ENCODE results near the gene NDUFS8. TPM values are rescaled to one million over a fixed set of nuclear protein-coding genes. Genes with fewer than 3 reads are reported as not detected.

The NDUFS8 gene
- polyA plus RNA-seq, 3 donors, result 62.9 to 141 (median 114) TPM

DNA sequence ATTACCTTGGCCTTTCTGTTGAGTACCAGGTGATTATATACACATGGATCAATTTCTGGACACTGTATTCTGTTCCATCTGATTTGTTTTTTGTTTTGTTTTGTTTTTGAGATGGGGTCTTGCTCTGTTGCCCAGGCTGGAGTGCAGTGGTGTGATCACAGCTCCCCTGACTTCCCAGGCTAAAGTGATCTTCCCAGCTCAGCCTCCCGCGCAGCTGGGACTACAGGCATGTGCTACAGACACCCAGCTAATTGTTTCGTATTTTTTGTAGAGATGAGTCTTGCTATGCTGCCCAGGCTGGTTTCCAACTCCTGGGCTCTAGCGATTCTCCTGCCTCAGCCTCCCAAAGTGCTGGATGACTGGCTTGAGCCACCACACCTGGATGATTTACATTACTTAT, 27.3 kb downstream of the NDUFS8 start:
- Histone ChIP-seq H3K27ac (ENCODE audit: low read depth in 1 of 2, low read length in 2 of 2) (no peak overlapping the region), H3K9ac (ENCODE audit: insufficient read depth, low read length, poor library complexity, severe bottlenecking) (no peak overlapping the region), H3K79me2 (ENCODE audit: insufficient read depth, low read length) (no peaks in the 10 kb centered on the region), H3K4me3 (replicated peaks in 1 of 3; ENCODE audit: low read depth in 2 of 3, low read length in 3 of 3) (no peak overlapping the region), H3K4me1 (ENCODE audit: control insufficient read depth in 1 of 2, insufficient read depth in 2 of 2, low read length in 2 of 2) (no peaks in the 10 kb centered on the region), H4K20me1 (ENCODE audit: insufficient read depth, low read length) (peaks cover 16% of the 10 kb centered on the region), H3K36me3 (replicated peaks in 1 of 2; ENCODE audit: control insufficient read depth in 1 of 2, insufficient read depth in 2 of 2, low read length in 2 of 2) (peaks cover 22 to 59% of the 10 kb centered on the region in 2 donors), H3K27me3 (ENCODE audit: control insufficient read depth in 2 of 2, insufficient read depth in 2 of 2, low read length in 2 of 2) (no peaks in the 10 kb centered on the region), H2AFZ (ENCODE audit: insufficient read depth, low read depth, low read length, poor library complexity, severe bottlenecking) (no peak overlapping the region), H3K4me2 (replicated peaks; ENCODE audit: extremely low read depth, low read length, poor library complexity, severe bottlenecking) (no peak overlapping the region), H3K9me3 (replicated peaks in 1 of 2; ENCODE audit: control insufficient read depth in 1 of 2, insufficient read depth in 1 of 2, low read length in 2 of 2) (no peaks in the 10 kb centered on the region)
- no peaks in the 10 kb centered on the region for H3K4me1 Mint-ChIP-seq
- 100% methylated on average over 2 of the region's 4 CpGs for WGBS (ENCODE audit: insufficient coverage)
- H3K27ac Mint-ChIP-seq, result peak overlapping the region in 2 of 7 donors; percentile 18 to 51
- H3K27me3 Mint-ChIP-seq (ENCODE audit: low read depth in 3 of 3), result no peaks in the 10 kb centered on the region
- no peaks in the 10 kb centered on the region for H3K9me3 Mint-ChIP-seq
- intact Hi-C loops (cut with micrococcal nuclease), result no loop called here
- no peak overlapping the region for H3K4me3 Mint-ChIP-seq
- TF ChIP-seq, protein P1, sequence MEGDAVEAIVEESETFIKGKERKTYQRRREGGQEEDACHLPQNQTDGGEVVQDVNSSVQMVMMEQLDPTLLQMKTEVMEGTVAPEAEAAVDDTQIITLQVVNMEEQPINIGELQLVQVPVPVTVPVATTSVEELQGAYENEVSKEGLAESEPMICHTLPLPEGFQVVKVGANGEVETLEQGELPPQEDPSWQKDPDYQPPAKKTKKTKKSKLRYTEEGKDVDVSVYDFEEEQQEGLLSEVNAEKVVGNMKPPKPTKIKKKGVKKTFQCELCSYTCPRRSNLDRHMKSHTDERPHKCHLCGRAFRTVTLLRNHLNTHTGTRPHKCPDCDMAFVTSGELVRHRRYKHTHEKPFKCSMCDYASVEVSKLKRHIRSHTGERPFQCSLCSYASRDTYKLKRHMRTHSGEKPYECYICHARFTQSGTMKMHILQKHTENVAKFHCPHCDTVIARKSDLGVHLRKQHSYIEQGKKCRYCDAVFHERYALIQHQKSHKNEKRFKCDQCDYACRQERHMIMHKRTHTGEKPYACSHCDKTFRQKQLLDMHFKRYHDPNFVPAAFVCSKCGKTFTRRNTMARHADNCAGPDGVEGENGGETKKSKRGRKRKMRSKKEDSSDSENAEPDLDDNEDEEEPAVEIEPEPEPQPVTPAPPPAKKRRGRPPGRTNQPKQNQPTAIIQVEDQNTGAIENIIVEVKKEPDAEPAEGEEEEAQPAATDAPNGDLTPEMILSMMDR (IDR thresholded peaks at IDR 0.05), result no peak
- peaks cover 44 to 48% of the 10 kb centered on the region in 2 donors for H3K36me3 Mint-ChIP-seq
- DNase-seq, result no peak

- Histone ChIP-seq H3K79me2 (ENCODE audit: insufficient read depth, low read length) (no peaks in the 10 kb centered on the region), H3K27ac (ENCODE audit: low read depth in 1 of 2, low read length in 2 of 2) (no peak overlapping the region), H2AFZ (ENCODE audit: insufficient read depth, low read depth, low read length, poor library complexity, severe bottlenecking) (no peak overlapping the region), H3K4me3 (replicated peaks in 1 of 3; ENCODE audit: low read depth in 2 of 3, low read length in 3 of 3) (no peak overlapping the region), H3K4me1 (ENCODE audit: control insufficient read depth in 1 of 2, insufficient read depth in 2 of 2, low read length in 2 of 2) (peaks cover 0 to 10% of the 10 kb centered on the region in 2 donors), H4K20me1 (ENCODE audit: insufficient read depth, low read length) (no peaks in the 10 kb centered on the region), H3K9ac (ENCODE audit: insufficient read depth, low read length, poor library complexity, severe bottlenecking) (no peak overlapping the region), H3K27me3 (ENCODE audit: control insufficient read depth in 2 of 2, insufficient read depth in 2 of 2, low read length in 2 of 2) (no peaks in the 10 kb centered on the region), H3K36me3 (replicated peaks in 1 of 2; ENCODE audit: control insufficient read depth in 1 of 2, insufficient read depth in 2 of 2, low read length in 2 of 2) (peaks cover 24 to 81% of the 10 kb centered on the region in 2 donors), H3K4me2 (replicated peaks; ENCODE audit: extremely low read depth, low read length, poor library complexity, severe bottlenecking) (no peak overlapping the region), H3K9me3 (replicated peaks in 1 of 2; ENCODE audit: control insufficient read depth in 1 of 2, insufficient read depth in 1 of 2, low read length in 2 of 2) (no peaks in the 10 kb centered on the region)
- WGBS (ENCODE audit: insufficient coverage), result 90% methylated on average over 4 of the region's 7 CpGs
- H3K9me3 Mint-ChIP-seq, result no peaks in the 10 kb centered on the region
- no peak for DNase-seq
- H3K4me1 Mint-ChIP-seq, result peaks cover 16% of the 10 kb centered on the region
- TF ChIP-seq, protein P1 (IDR thresholded peaks at IDR 0.05), result no peak
- peaks cover 57 to 73% of the 10 kb centered on the region in 2 donors for H3K36me3 Mint-ChIP-seq
- H3K27ac Mint-ChIP-seq, result no peak overlapping the region
- H3K4me3 Mint-ChIP-seq, result no peak overlapping the region
- intact Hi-C loops (cut with micrococcal nuclease), result no loop called here
- H3K27me3 Mint-ChIP-seq (ENCODE audit: low read depth in 3 of 3), result no peaks in the 10 kb centered on the region
Measured at GRCh38 chr11:68061508-68061907, 31.0 kb downstream of the NDUFS8 start.
